Posterior vena cava (tissue), 2 donors: ENCODE measurements around the gene PDZD4. TPM values are rescaled to one million over a fixed set of nuclear protein-coding genes. Genes with fewer than 3 reads are reported as not detected.

ENCODE experiments used
- DNase-seq: peaks from one replicate; pipeline ENCODE4 v3.0.0-alpha.2; 2020; ENCODE audit warnings: low spot score
- intact Hi-C, 2 donors: fragments of 100-400 bp; cut with DNase I; formaldehyde crosslinking; loops; one replicate each; pipeline versions ENCODE4 v1.14.1 to v1.14.2; 2022 to 2023
- total RNA-seq, 2 donors: library from RNA; stranded (reverse); fragmentation: NEBNext Ultra II Directional; extraction: Animal tissue kit (Norgen Biotek cat#: 25700); gene quantifications; one replicate each; pipeline ENCODE4 v1.2.1, GENCODE V29; 2021
- donor health status: DM: yes; HTN: yes; CAD: no.
- donor health status: DM: yes; HTN: yes; CAD: no.

PDZD4 gene
- total RNA-seq, 2 donors from 2014 or later: 21.0 to 22.9 TPM

GRCh38 chrX:153778684-153779101 lies 51.7 kb downstream of the PDZD4 start:
- intact Hi-C loops: loop anchor here in 1 of 2 donors (5.0 kb wide), 1 partner anchor 739 kb away; the partner anchor contains the start of gene FAM3A
- DNase-seq: no peak

- no peak for DNase-seq
- intact Hi-C loops: loop anchor here in 1 of 2 donors (5.0 kb wide), 1 partner anchor 739 kb away; the partner anchor contains the start of gene FAM3A
These were observed 52.2 kb downstream of the PDZD4 start for GRCh38 chrX:153778181-153778580.

- intact Hi-C loops: loop anchor here in 1 of 2 donors (5.0 kb wide), 1 partner anchor 740 kb away; the partner anchor contains the start of gene FAM3A
- DNase-seq: no peak
These were observed 52.9 kb downstream of the PDZD4 start for GRCh38 chrX:153777261-153778090.

- intact Hi-C loops: loop anchor here in 1 of 2 donors (5.0 kb wide), 1 partner anchor 741 kb away; the partner anchor contains the start of gene FAM3A
- no peak for DNase-seq
These were observed 53.7 kb downstream of the PDZD4 start for GRCh38 chrX:153776611-153777045.

- no peak for DNase-seq
- intact Hi-C loops: loop anchor here in 1 of 2 donors (5.0 kb wide), 1 partner anchor 741 kb away; the partner anchor contains the start of gene FAM3A
These were observed 54.2 kb downstream of the PDZD4 start for GRCh38 chrX:153776120-153776599.

- intact Hi-C loops: loop anchor here in 1 of 2 donors (5.0 kb wide), 1 partner anchor 742 kb away; the partner anchor contains the start of gene FAM3A
- DNase-seq: no peak
These were observed 54.8 kb downstream of the PDZD4 start for GRCh38 chrX:153775293-153776119.

- intact Hi-C loops: loop anchor here in 1 of 2 donors (5.0 kb wide), 1 partner anchor 743 kb away; the partner anchor contains the start of gene FAM3A
These were observed 55.6 kb downstream of the PDZD4 start for GRCh38 chrX:153774576-153775292.

GRCh38 chrX:153773741-153774575 lies 56.4 kb downstream of the PDZD4 start:
- intact Hi-C loops: no loop called here
- DNase-seq: peak; percentile 80

More at GRCh38 chrX:153774576-153775292, 55.6 kb downstream of the PDZD4 start:
- DNase-seq: peak; percentile 73

- intact Hi-C loops: no loop called here
- peak; percentile 78 for DNase-seq
These were observed 57.1 kb downstream of the PDZD4 start for GRCh38 chrX:153773218-153773611.

- DNase-seq: peak; percentile 68
- intact Hi-C loops: no loop called here
These were observed 57.8 kb downstream of the PDZD4 start for GRCh38 chrX:153772316-153773217.

GRCh38 chrX:153771415-153772315 lies 58.7 kb downstream of the PDZD4 start:
- intact Hi-C loops: no loop called here
- DNase-seq: peak; percentile 82

- no peak for DNase-seq
- intact Hi-C loops: no loop called here
These were observed 59.5 kb downstream of the PDZD4 start for GRCh38 chrX:153770601-153771414.

GRCh38 chrX:153769865-153770600 lies 60.3 kb downstream of the PDZD4 start:
- intact Hi-C loops: no loop called here
- DNase-seq: no peak

- intact Hi-C loops: no loop called here
- DNase-seq: peak; percentile 81
These were observed 61.0 kb downstream of the PDZD4 start for GRCh38 chrX:153769158-153769864.
